ENCODE data around the gene SPTBN5. TPM values are rescaled to one million over a fixed set of nuclear protein-coding genes. Genes with fewer than 3 reads are reported as not detected.

SPTBN5 gene
- total RNA-seq, 1 experiment from 2014 or later, result 1.2 TPM

DNA sequence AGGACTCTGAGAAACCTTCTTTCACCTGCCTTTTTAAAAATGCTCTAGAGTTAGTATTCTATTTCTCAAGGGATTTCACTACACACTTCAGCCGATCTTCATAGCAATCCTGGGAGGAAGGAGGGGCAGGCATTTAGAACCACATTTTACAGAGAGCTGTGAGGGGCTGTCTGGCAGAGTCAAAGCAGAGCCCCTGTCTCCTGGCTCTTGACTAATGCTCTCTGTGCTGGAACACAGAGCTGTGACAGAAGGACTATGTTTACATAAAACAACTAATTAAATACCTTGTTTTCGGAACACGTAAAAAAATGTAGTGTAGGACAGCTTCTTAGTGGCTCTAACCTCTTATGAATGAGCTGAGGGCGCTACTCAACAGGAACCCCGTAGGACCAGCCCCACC is 7.6 kb upstream of the SPTBN5 start:
- Mint-ChIP-seq H3K4me3 (no peak overlapping the region), H3K36me3 (peaks cover 28% of the 10 kb centered on the region), H3K27me3 (ENCODE audit: low read depth) (no peaks in the 10 kb centered on the region), H3K4me1 (peaks cover 7% of the 10 kb centered on the region), H3K27ac (peak overlapping the region; percentile 3; the same call in 1 of the 2 replicates), H3K9me3 (no peaks in the 10 kb centered on the region)
- no peak for DNase-seq (ENCODE audit: low spot score)
- no peak for ATAC-seq
- CTCF ChIA-PET, result no interaction called here
- POLR2A ChIA-PET, result no interaction called here
- TF ChIP-seq RELA (CRISPR knock-in tag; IDR thresholded peaks at IDR 0.05; ENCODE audit: borderline replicate concordance) (no peak), FOXP1 (CRISPR knock-in tag; IDR thresholded peaks at IDR 0.05; ENCODE audit: borderline replicate concordance) (no peak), ZNF263 (CRISPR knock-in tag; IDR thresholded peaks at IDR 0.05; ENCODE audit: low read depth) (no peak), FOXJ3 (CRISPR knock-in tag; IDR thresholded peaks at IDR 0.05; ENCODE audit: borderline replicate concordance) (no peak), CBFB (CRISPR knock-in tag; IDR thresholded peaks at IDR 0.05; ENCODE audit: low read depth) (no peak), SMAD4 (CRISPR knock-in tag; IDR thresholded peaks at IDR 0.05) (no peak), CREB1 (CRISPR knock-in tag; IDR thresholded peaks at IDR 0.05) (no peak), ATF1 (CRISPR knock-in tag; IDR thresholded peaks at IDR 0.05) (no peak)
- TF ChIP-seq, protein P1, sequence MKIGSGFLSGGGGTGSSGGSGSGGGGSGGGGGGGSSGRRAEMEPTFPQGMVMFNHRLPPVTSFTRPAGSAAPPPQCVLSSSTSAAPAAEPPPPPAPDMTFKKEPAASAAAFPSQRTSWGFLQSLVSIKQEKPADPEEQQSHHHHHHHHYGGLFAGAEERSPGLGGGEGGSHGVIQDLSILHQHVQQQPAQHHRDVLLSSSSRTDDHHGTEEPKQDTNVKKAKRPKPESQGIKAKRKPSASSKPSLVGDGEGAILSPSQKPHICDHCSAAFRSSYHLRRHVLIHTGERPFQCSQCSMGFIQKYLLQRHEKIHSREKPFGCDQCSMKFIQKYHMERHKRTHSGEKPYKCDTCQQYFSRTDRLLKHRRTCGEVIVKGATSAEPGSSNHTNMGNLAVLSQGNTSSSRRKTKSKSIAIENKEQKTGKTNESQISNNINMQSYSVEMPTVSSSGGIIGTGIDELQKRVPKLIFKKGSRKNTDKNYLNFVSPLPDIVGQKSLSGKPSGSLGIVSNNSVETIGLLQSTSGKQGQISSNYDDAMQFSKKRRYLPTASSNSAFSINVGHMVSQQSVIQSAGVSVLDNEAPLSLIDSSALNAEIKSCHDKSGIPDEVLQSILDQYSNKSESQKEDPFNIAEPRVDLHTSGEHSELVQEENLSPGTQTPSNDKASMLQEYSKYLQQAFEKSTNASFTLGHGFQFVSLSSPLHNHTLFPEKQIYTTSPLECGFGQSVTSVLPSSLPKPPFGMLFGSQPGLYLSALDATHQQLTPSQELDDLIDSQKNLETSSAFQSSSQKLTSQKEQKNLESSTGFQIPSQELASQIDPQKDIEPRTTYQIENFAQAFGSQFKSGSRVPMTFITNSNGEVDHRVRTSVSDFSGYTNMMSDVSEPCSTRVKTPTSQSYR (CRISPR knock-in tag; IDR thresholded peaks at IDR 0.05), result no peak
- TF ChIP-seq, protein P2, sequence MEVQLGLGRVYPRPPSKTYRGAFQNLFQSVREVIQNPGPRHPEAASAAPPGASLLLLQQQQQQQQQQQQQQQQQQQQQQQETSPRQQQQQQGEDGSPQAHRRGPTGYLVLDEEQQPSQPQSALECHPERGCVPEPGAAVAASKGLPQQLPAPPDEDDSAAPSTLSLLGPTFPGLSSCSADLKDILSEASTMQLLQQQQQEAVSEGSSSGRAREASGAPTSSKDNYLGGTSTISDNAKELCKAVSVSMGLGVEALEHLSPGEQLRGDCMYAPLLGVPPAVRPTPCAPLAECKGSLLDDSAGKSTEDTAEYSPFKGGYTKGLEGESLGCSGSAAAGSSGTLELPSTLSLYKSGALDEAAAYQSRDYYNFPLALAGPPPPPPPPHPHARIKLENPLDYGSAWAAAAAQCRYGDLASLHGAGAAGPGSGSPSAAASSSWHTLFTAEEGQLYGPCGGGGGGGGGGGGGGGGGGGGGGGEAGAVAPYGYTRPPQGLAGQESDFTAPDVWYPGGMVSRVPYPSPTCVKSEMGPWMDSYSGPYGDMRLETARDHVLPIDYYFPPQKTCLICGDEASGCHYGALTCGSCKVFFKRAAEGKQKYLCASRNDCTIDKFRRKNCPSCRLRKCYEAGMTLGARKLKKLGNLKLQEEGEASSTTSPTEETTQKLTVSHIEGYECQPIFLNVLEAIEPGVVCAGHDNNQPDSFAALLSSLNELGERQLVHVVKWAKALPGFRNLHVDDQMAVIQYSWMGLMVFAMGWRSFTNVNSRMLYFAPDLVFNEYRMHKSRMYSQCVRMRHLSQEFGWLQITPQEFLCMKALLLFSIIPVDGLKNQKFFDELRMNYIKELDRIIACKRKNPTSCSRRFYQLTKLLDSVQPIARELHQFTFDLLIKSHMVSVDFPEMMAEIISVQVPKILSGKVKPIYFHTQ (CRISPR knock-in tag; IDR thresholded peaks at IDR 0.05), result no peak
- TF ChIP-seq, protein P3, sequence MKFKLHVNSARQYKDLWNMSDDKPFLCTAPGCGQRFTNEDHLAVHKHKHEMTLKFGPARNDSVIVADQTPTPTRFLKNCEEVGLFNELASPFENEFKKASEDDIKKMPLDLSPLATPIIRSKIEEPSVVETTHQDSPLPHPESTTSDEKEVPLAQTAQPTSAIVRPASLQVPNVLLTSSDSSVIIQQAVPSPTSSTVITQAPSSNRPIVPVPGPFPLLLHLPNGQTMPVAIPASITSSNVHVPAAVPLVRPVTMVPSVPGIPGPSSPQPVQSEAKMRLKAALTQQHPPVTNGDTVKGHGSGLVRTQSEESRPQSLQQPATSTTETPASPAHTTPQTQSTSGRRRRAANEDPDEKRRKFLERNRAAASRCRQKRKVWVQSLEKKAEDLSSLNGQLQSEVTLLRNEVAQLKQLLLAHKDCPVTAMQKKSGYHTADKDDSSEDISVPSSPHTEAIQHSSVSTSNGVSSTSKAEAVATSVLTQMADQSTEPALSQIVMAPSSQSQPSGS (CRISPR knock-in tag; IDR thresholded peaks at IDR 0.05; ENCODE audit: borderline replicate concordance, low read depth), result no peak
- TF ChIP-seq, protein P4, sequence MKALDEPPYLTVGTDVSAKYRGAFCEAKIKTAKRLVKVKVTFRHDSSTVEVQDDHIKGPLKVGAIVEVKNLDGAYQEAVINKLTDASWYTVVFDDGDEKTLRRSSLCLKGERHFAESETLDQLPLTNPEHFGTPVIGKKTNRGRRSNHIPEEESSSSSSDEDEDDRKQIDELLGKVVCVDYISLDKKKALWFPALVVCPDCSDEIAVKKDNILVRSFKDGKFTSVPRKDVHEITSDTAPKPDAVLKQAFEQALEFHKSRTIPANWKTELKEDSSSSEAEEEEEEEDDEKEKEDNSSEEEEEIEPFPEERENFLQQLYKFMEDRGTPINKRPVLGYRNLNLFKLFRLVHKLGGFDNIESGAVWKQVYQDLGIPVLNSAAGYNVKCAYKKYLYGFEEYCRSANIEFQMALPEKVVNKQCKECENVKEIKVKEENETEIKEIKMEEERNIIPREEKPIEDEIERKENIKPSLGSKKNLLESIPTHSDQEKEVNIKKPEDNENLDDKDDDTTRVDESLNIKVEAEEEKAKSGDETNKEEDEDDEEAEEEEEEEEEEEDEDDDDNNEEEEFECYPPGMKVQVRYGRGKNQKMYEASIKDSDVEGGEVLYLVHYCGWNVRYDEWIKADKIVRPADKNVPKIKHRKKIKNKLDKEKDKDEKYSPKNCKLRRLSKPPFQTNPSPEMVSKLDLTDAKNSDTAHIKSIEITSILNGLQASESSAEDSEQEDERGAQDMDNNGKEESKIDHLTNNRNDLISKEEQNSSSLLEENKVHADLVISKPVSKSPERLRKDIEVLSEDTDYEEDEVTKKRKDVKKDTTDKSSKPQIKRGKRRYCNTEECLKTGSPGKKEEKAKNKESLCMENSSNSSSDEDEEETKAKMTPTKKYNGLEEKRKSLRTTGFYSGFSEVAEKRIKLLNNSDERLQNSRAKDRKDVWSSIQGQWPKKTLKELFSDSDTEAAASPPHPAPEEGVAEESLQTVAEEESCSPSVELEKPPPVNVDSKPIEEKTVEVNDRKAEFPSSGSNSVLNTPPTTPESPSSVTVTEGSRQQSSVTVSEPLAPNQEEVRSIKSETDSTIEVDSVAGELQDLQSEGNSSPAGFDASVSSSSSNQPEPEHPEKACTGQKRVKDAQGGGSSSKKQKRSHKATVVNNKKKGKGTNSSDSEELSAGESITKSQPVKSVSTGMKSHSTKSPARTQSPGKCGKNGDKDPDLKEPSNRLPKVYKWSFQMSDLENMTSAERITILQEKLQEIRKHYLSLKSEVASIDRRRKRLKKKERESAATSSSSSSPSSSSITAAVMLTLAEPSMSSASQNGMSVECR (CRISPR knock-in tag; IDR thresholded peaks at IDR 0.05; ENCODE audit: borderline replicate concordance), result no peak
- TF ChIP-seq, protein P5, sequence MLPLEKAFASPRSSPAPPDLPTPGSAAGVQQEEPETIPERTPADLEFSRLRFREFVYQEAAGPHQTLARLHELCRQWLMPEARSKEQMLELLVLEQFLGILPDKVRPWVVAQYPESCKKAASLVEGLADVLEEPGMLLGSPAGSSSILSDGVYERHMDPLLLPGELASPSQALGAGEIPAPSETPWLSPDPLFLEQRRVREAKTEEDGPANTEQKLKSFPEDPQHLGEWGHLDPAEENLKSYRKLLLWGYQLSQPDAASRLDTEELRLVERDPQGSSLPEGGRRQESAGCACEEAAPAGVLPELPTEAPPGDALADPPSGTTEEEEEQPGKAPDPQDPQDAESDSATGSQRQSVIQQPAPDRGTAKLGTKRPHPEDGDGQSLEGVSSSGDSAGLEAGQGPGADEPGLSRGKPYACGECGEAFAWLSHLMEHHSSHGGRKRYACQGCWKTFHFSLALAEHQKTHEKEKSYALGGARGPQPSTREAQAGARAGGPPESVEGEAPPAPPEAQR (CRISPR knock-in tag; IDR thresholded peaks at IDR 0.05), result no peak
- TF ChIP-seq, protein P6, sequence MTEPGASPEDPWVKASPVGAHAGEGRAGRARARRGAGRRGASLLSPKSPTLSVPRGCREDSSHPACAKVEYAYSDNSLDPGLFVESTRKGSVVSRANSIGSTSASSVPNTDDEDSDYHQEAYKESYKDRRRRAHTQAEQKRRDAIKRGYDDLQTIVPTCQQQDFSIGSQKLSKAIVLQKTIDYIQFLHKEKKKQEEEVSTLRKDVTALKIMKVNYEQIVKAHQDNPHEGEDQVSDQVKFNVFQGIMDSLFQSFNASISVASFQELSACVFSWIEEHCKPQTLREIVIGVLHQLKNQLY (CRISPR knock-in tag; IDR thresholded peaks at IDR 0.05), result no peak
- TF ChIP-seq, protein P7, sequence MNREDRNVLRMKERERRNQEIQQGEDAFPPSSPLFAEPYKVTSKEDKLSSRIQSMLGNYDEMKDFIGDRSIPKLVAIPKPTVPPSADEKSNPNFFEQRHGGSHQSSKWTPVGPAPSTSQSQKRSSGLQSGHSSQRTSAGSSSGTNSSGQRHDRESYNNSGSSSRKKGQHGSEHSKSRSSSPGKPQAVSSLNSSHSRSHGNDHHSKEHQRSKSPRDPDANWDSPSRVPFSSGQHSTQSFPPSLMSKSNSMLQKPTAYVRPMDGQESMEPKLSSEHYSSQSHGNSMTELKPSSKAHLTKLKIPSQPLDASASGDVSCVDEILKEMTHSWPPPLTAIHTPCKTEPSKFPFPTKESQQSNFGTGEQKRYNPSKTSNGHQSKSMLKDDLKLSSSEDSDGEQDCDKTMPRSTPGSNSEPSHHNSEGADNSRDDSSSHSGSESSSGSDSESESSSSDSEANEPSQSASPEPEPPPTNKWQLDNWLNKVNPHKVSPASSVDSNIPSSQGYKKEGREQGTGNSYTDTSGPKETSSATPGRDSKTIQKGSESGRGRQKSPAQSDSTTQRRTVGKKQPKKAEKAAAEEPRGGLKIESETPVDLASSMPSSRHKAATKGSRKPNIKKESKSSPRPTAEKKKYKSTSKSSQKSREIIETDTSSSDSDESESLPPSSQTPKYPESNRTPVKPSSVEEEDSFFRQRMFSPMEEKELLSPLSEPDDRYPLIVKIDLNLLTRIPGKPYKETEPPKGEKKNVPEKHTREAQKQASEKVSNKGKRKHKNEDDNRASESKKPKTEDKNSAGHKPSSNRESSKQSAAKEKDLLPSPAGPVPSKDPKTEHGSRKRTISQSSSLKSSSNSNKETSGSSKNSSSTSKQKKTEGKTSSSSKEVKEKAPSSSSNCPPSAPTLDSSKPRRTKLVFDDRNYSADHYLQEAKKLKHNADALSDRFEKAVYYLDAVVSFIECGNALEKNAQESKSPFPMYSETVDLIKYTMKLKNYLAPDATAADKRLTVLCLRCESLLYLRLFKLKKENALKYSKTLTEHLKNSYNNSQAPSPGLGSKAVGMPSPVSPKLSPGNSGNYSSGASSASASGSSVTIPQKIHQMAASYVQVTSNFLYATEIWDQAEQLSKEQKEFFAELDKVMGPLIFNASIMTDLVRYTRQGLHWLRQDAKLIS (CRISPR knock-in tag; IDR thresholded peaks at IDR 0.05; ENCODE audit: borderline replicate concordance), result no peak
